HL-60 (cell line): Measurements from ENCODE around the gene TMEM221.

Experiments
- DNase-seq, 2 experiments: peaks; one replicate each; pipeline ENCODE4 v3.0.0-alpha.2; 2010 to 2020; ENCODE audit warnings: low read depth in 1 of 2, low spot score in 1 of 2
- H3K27ac ChIP-seq: fragments of 250-450 bp; sonication (Bioruptor Pico); replicated peaks from 2 replicates; pipeline ENCODE4 v1.5.1; 2020; ENCODE audit warnings: mild to moderate bottlenecking, moderate library complexity
- H3K27me3 ChIP-seq: fragments of 250-450 bp; sonication (Bioruptor Pico); 2 replicates; pipeline ENCODE4 v1.5.1; 2021; ENCODE audit warnings: mild to moderate bottlenecking, moderate library complexity; ENCODE audit not compliant: insufficient read depth, poor library complexity, severe bottlenecking
- H3K4me3 ChIP-seq: replicated peaks from 2 replicates; pipeline ENCODE4 v1.5.1; 2011; ENCODE audit warnings: mild to moderate bottlenecking, control low read depth, low read length; ENCODE audit not compliant: insufficient read depth
- CTCF ChIP-seq: IDR thresholded peaks from one replicate; pipeline ENCODE4 v1.5.1; 2011; ENCODE audit warnings: low read length, control low read depth, inconsistent platforms; ENCODE audit not compliant: insufficient read depth
- GABPA ChIP-seq: IDR thresholded peaks from 2 replicates; pipeline ENCODE4 v1.6.1; 2012; ENCODE audit warnings: low read depth
- POLR2AphosphoS5 ChIP-seq: IDR thresholded peaks from 2 replicates; pipeline ENCODE4 v1.6.1; 2012; ENCODE audit warnings: low read depth
- SPI1 ChIP-seq: IDR thresholded peaks from 2 replicates; pipeline ENCODE4 v1.6.1; 2012; ENCODE audit warnings: low read depth, mild to moderate bottlenecking, borderline replicate concordance
- TF ChIP-seq, protein P1 (sequence below): IDR thresholded peaks from 2 replicates; pipeline ENCODE4 v1.6.1; 2012; ENCODE audit warnings: low read depth; ENCODE audit not compliant: insufficient replicate concordance

Gene TMEM221

GRCh38 chr19:17469481-17470067 lies 21.1 kb upstream of the TMEM221 start:
- TF ChIP-seq POLR2AphosphoS5 (no peak), GABPA (no peak), CTCF (no peak), SPI1 (no peak)
- TF ChIP-seq, protein P1, sequence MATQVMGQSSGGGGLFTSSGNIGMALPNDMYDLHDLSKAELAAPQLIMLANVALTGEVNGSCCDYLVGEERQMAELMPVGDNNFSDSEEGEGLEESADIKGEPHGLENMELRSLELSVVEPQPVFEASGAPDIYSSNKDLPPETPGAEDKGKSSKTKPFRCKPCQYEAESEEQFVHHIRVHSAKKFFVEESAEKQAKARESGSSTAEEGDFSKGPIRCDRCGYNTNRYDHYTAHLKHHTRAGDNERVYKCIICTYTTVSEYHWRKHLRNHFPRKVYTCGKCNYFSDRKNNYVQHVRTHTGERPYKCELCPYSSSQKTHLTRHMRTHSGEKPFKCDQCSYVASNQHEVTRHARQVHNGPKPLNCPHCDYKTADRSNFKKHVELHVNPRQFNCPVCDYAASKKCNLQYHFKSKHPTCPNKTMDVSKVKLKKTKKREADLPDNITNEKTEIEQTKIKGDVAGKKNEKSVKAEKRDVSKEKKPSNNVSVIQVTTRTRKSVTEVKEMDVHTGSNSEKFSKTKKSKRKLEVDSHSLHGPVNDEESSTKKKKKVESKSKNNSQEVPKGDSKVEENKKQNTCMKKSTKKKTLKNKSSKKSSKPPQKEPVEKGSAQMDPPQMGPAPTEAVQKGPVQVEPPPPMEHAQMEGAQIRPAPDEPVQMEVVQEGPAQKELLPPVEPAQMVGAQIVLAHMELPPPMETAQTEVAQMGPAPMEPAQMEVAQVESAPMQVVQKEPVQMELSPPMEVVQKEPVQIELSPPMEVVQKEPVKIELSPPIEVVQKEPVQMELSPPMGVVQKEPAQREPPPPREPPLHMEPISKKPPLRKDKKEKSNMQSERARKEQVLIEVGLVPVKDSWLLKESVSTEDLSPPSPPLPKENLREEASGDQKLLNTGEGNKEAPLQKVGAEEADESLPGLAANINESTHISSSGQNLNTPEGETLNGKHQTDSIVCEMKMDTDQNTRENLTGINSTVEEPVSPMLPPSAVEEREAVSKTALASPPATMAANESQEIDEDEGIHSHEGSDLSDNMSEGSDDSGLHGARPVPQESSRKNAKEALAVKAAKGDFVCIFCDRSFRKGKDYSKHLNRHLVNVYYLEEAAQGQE, result no peak
- Histone ChIP-seq H3K27me3 (peaks cover 3% of the 10 kb centered on the region), H3K27ac (no peak overlapping the region), H3K4me3 (peak overlapping the region; percentile 72)
- DNase-seq, result peak; percentile 46 to 47

- DNase-seq, result no peak
- TF ChIP-seq POLR2AphosphoS5 (no peak), GABPA (no peak), CTCF (no peak), SPI1 (no peak)
- TF ChIP-seq, protein P1, result no peak
- Histone ChIP-seq H3K4me3 (no peak overlapping the region), H3K27me3 (peaks cover 3% of the 10 kb centered on the region), H3K27ac (no peak overlapping the region)
These were observed 20.6 kb upstream of the TMEM221 start for GRCh38 chr19:17469092-17469480.

- Histone ChIP-seq H3K4me3 (no peak overlapping the region), H3K27ac (no peak overlapping the region), H3K27me3 (peaks cover 3% of the 10 kb centered on the region)
- DNase-seq, result no peak
- TF ChIP-seq, protein P1, result no peak
These were observed 20.0 kb upstream of the TMEM221 start for GRCh38 chr19:17468302-17469091.
